ENCODE results near the gene LENG8. TPM values are rescaled to one million over a fixed set of nuclear protein-coding genes. Genes with fewer than 3 reads are reported as not detected.

Gene LENG8
- total RNA-seq, 4 donors from 2014 or later: 154 to 481 (median 360) TPM

- Histone ChIP-seq H3K36me3 (peaks cover 0 to 84% (median 10%) of the 10 kb centered on the region in 3 donors), H3K27ac (no peak overlapping the region), H3K4me1 (peaks cover 7 to 28% (median 12%) of the 10 kb centered on the region in 4 donors), H3K4me3 (no peak overlapping the region), H3K27me3 (no peaks in the 10 kb centered on the region), H3K9me3 (no peaks in the 10 kb centered on the region)
- no peak for TF ChIP-seq POLR2A (IDR thresholded peaks at IDR 0.05)
- TF ChIP-seq CTCF (IDR thresholded peaks at IDR 0.05): no peak
- DNase-seq: no peak
Observed at GRCh38 chr19:54453921-54454780, 5.2 kb downstream of the LENG8 start.

GRCh38 chr19:54454781-54455675, 6.0 kb downstream of the LENG8 start:
- H3K4me3 ChIP-seq: no peak overlapping the region
- DNase-seq: no peak
- H3K27me3 ChIP-seq: no peaks in the 10 kb centered on the region
- H3K9me3 ChIP-seq: no peaks in the 10 kb centered on the region
- peaks cover 3 to 35% (median 12%) of the 10 kb centered on the region in 4 donors for H3K4me1 ChIP-seq
- H3K27ac ChIP-seq: no peak overlapping the region
- TF ChIP-seq POLR2A (IDR thresholded peaks at IDR 0.05) (no peak), CTCF (IDR thresholded peaks at IDR 0.05) (no peak)
- peaks cover 0 to 93% (median 10%) of the 10 kb centered on the region in 3 donors for H3K36me3 ChIP-seq

GRCh38 chr19:54455786-54456422, 6.9 kb downstream of the LENG8 start:
- H3K27ac ChIP-seq: no peak overlapping the region
- peaks cover 0 to 100% (median 10%) of the 10 kb centered on the region in 3 donors for H3K36me3 ChIP-seq
- no peak for DNase-seq
- no peak overlapping the region for H3K4me3 ChIP-seq
- TF ChIP-seq POLR2A (IDR thresholded peaks at IDR 0.05) (no peak), CTCF (IDR thresholded peaks at IDR 0.05) (no peak)
- peaks cover 0 to 35% (median 4%) of the 10 kb centered on the region in 4 donors for H3K4me1 ChIP-seq
- H3K9me3 ChIP-seq: no peaks in the 10 kb centered on the region
- no peaks in the 10 kb centered on the region for H3K27me3 ChIP-seq

GRCh38 chr19:54456423-54457373, 7.7 kb downstream of the LENG8 start:
- no peak for DNase-seq
- Histone ChIP-seq H3K27me3 (no peaks in the 10 kb centered on the region), H3K4me3 (no peak overlapping the region), H3K27ac (no peak overlapping the region), H3K4me1 (peaks cover 0 to 34% (median under 1%) of the 10 kb centered on the region in 4 donors), H3K9me3 (no peaks in the 10 kb centered on the region), H3K36me3 (peaks cover 0 to 100% (median 10%) of the 10 kb centered on the region in 3 donors)
- TF ChIP-seq POLR2A (IDR thresholded peaks at IDR 0.05): no peak
- TF ChIP-seq CTCF (IDR thresholded peaks at IDR 0.05): no peak

Data from Peyer's patch (tissue), 4 donors.